ENCODE results near the gene E2F2. TPM values are rescaled to one million over a fixed set of nuclear protein-coding genes. Genes with fewer than 3 reads are reported as not detected.

The E2F2 gene
- polyA plus RNA-seq, 3 donors, result 3.8 to 4.7 (median 4.5) TPM

GRCh38 chr1:23469372-23469982 is 61.6 kb downstream of the E2F2 start:
- no peak for DNase-seq (ENCODE audit: low read depth in 3 of 3, low spot score in 2 of 3)

GRCh38 chr1:23466423-23466989 is 64.5 kb downstream of the E2F2 start:
- no peak for DNase-seq (ENCODE audit: low read depth in 3 of 3, low spot score in 2 of 3)

DNA sequence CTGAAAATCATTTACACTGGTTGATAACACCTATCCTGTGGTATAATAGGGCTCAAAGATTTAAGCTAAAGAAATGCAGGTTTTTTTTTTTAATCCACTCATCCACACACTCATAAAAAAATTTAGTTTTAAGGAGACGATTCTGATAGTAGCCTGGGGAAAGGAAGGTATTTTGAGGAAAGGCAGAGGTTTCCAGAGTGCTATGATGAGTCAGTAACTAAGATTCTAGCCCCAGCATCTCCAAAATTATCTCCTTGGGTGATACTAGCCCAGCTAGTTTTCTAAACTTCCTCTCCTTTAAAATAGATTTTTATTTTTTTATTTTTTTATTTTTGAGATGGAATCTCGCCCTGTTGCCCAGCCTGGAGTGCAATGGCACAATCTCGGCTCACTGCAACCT is 67.7 kb downstream of the E2F2 start:
- no peak for DNase-seq (ENCODE audit: low read depth in 3 of 3, low spot score in 2 of 3)

GRCh38 chr1:23462766-23463165 is 68.3 kb downstream of the E2F2 start:
- no peak for DNase-seq (ENCODE audit: low read depth in 3 of 3, low spot score in 2 of 3)

DNA sequence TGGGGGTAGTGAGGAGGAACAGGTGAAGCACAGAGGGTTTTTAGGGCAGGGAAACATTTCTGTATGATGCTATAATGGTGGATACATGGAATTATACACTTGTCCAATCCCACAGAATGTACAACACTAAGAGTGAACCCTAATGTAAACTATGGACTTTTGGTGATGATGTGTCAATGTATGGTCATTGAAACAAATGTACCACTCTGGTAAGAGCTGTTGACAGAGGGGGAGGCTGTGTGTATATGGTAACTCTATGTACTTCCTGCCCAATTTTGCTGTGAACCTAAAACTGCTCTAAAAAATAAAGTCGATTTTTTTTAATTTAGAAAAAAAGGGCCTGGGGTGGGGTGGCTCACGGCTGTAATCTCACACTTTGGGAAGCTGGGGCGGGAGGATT is 70.0 kb downstream of the E2F2 start:
- no peak for DNase-seq (ENCODE audit: low read depth in 3 of 3, low spot score in 2 of 3)

- no peak for DNase-seq (ENCODE audit: low read depth in 3 of 3, low spot score in 2 of 3)
Measured at GRCh38 chr1:23460519-23460918, 70.5 kb downstream of the E2F2 start.

DNA sequence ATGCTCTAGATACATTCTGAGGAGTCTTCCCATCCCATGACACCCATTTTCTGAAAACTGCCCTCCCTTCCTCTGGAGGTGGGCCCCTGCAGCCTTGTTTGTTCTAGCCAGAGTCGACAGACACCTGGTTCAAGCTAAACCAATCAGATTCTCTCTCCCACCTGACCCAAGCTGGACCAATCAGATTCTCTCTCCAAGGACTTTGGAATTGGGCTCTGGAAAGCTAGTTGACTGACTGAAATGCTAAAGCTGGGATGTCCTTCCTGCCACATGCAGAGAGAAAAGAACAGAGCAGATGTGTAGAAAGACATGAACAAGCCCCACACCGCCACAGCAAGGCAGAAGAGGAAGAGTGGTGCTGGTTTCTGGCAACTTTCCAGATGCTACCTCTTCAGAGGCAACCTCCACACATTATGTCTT is 71.7 kb downstream of the E2F2 start:
- DNase-seq (ENCODE audit: low read depth in 3 of 3, low spot score in 2 of 3), result no peak

Other genes starting within 250 kb of the E2F2 start
- gene HNRNPR, start 186.9 kb downstream of the E2F2 start, polyA plus RNA-seq (ENCODE audit: insufficient read length in 3 of 3), result 100 to 1,000 TPM; 253 to 295 (median 288) TPM
- gene ZNF436, start 161.4 kb downstream of the E2F2 start, polyA plus RNA-seq (ENCODE audit: insufficient read length in 3 of 3), result 10 to 100 TPM; 36.0 to 38.6 (median 37.7) TPM
- 10 to 100 TPM; 32.3 to 44.9 (median 43.3) TPM for gene TCEA3, start 106.5 kb downstream of the E2F2 start, polyA plus RNA-seq (ENCODE audit: insufficient read length in 3 of 3)
- gene ASAP3, start 47.1 kb downstream of the E2F2 start, polyA plus RNA-seq (ENCODE audit: insufficient read length in 3 of 3), result 10 to 100 TPM; 29.8 to 36.2 (median 30.5) TPM
- gene ID3, start 28.3 kb upstream of the E2F2 start, polyA plus RNA-seq (ENCODE audit: insufficient read length in 3 of 3), result 100 to 1,000 TPM; 267 to 340 (median 324) TPM
- gene RPL11, start 160.6 kb upstream of the E2F2 start, polyA plus RNA-seq (ENCODE audit: insufficient read length in 3 of 3), result 1,000 to 10,000 TPM; 2,754 to 2,918 (median 2,838) TPM
- 10 to 100 TPM; 34.2 to 37.2 (median 35.1) TPM for gene ELOA, start 212.2 kb upstream of the E2F2 start, polyA plus RNA-seq (ENCODE audit: insufficient read length in 3 of 3)
- gene PITHD1, start 247.2 kb upstream of the E2F2 start, polyA plus RNA-seq (ENCODE audit: insufficient read length in 3 of 3), result 10 to 100 TPM; 63.8 to 68.3 (median 65.5) TPM